GM15510 (cell line): Measurements from ENCODE around the gene ERMP1.

Experiments used
- POLR2A ChIP-seq: IDR thresholded peaks from 3 replicates; pipeline ENCODE4 v1.6.1; 2011; ENCODE audit warnings: borderline replicate concordance; ENCODE audit not compliant: insufficient read length; ENCODE audit errors: extremely low read depth

The ERMP1 gene

GRCh38 chr9:5832538-5833529 lies at the start of gene ERMP1:
TSS of gene ERMP1 (minus strand) at chr9:5833117. CDS start at chr9:5833027, 90 bp downstream.
- TF ChIP-seq POLR2A = peak; percentile 84

- no peak for TF ChIP-seq POLR2A
These were observed 46.7 kb upstream of the ERMP1 start for GRCh38 chr9:5879419-5880181.

- TF ChIP-seq POLR2A = no peak
These were observed 43.8 kb upstream of the ERMP1 start for GRCh38 chr9:5876711-5877110.

- no peak for TF ChIP-seq POLR2A
These were observed 43.1 kb upstream of the ERMP1 start for GRCh38 chr9:5876026-5876425.

GRCh38 chr9:5874048-5874447 lies 41.1 kb upstream of the ERMP1 start:
- no peak for TF ChIP-seq POLR2A

- no peak for TF ChIP-seq POLR2A
These were observed 40.5 kb upstream of the ERMP1 start for GRCh38 chr9:5873439-5873838.

- no peak for TF ChIP-seq POLR2A
These were observed 39.6 kb upstream of the ERMP1 start for GRCh38 chr9:5872511-5872910.

- no peak for TF ChIP-seq POLR2A
These were observed 38.9 kb upstream of the ERMP1 start for GRCh38 chr9:5871785-5872184.

GRCh38 chr9:5870691-5871090 lies 37.8 kb upstream of the ERMP1 start:
- no peak for TF ChIP-seq POLR2A

GRCh38 chr9:5870020-5870339 lies 37.1 kb upstream of the ERMP1 start:
- TF ChIP-seq POLR2A = no peak

GRCh38 chr9:5869315-5870019 lies 36.5 kb upstream of the ERMP1 start:
- no peak for TF ChIP-seq POLR2A

GRCh38 chr9:5868235-5868634 lies 35.3 kb upstream of the ERMP1 start:
- TF ChIP-seq POLR2A = no peak

GRCh38 chr9:5866685-5867084 lies 33.8 kb upstream of the ERMP1 start:
- no peak for TF ChIP-seq POLR2A

- TF ChIP-seq POLR2A = no peak
These were observed 33.4 kb upstream of the ERMP1 start for GRCh38 chr9:5866272-5866671.

GRCh38 chr9:5864446-5864845 lies 31.5 kb upstream of the ERMP1 start:
- no peak for TF ChIP-seq POLR2A
